NCI-H524 treated with DMSO at 0.1 percent for 48 hours (cell line): ENCODE measurements around the gene TRIM44.
"Not testable (repeated sequence)": the region's sequence is repeated elsewhere in the genome, so short reads cannot be mapped to it uniquely, and the experiment has no call there.

Source experiments
- DNase-seq: peaks from one replicate; lab custom pipeline; 2025; lab: John Stamatoyannopoulos, UW

The TRIM44 gene

DNA sequence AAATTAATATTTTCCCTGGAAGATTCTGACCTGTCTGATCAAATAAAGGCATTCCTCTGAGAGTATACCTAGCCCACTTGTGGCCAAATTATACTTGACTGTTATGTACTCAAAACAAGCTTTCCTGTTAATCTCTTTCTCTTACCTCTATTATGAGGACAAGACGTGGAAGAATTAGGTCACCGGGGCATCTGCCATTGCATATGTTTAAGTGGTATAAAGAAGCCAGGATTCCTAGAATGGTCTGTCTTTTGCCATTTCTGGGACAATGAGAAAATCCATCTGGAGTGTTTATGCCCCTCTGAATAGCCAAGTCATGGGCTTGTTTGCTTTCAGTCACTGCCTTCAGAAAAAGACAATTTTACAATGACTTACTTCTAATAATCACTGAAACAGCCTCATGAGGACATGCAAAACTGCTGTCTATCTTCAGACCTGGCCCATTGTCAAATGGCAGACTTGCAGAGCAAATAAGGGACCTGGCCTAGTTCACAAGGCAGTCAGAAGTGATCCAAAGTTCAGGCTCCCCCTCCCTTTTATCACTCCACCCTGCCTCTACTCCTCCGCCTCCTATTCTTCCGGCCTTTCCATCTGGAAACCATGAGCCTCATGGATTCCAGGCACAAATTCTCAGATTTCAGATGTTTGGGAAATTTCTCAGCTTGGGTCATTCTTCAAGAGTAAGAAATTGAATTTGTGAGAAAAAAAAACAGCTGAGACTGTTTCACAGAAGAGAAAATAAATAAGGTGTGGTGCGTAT is 153.2 kb downstream of the TRIM44 start:
- peak; percentile 75 for DNase-seq

DNA sequence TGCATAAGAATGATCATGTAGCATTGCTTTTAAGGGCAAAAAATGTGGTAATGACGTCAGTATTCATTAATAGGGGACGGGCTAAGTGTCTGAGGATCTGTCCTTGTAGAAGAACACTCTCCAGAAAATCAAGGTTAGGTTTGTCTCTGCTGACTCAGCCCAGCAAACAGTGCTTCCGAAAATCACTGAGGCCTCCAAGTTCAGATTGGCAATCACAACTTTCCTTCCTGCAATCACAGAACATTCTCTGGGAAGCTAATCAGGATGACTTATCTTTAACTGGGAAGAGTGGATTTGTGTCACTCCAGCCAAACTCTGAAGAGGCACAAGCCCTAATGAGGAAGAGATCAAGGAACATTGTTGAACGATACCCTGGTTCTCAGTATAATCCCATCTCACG is 158.0 kb downstream of the TRIM44 start:
- no peak for DNase-seq

DNA sequence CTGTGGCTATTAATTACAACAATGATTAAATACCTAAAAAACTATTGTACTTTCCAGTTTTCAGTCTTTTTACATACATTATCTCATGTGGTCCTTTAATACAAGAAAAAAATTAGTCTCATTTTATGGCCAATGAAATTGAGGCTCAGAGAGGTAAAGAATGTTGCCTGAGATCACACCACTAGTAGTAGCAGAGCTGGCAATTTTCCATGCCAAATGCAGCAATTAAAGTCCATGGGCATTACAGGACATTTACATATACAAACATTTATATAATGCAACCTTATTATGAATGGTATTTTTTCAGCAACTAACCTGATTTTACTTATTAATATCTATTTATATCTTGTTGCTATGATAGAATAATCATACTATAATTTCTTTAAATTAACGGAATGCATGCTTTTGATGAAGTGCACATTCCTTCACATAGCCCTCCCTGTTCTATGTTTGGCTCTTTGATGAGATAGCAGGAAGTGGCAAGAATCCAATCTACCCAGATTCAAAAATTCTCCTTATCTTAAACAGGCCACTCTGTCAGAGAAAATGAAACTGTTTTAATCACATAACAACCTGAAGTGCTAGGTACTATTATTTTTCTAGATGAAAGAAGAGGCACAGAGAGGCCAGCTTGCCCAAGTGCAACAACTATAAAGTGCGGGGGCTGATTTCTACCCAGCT is 160.4 kb downstream of the TRIM44 start:
- DNase-seq, result no peak

DNA sequence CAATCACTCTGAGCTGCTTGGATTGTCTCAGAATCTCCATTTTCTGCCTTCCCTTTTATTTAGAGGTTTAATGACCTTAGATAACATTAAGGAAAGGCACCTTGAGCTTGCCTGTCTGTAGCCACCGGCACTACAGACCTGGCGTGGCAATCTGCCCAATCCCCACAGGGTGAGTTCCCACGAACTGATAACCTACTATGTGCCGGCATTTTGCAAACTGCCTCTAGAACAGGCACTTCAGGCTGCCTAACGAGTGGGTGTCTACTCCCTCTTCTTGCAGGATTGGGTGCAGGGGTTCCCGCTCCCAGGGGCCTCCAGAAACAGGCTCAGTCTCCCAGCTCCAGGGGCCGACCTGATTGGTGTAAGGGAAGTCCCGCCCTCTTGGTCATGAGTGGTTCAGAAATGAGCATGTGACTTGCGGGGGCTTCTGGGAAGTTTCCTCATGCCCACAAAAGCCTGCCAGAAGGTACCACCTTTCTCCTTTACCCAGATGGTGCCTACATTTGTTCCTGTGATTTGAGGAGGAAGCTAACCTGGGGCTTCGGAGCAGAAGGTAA is 161.2 kb downstream of the TRIM44 start:
- DNase-seq, result no peak

GRCh38 chr11:35825386-35825785 is 162.8 kb downstream of the TRIM44 start:
- DNase-seq, result no peak

DNA sequence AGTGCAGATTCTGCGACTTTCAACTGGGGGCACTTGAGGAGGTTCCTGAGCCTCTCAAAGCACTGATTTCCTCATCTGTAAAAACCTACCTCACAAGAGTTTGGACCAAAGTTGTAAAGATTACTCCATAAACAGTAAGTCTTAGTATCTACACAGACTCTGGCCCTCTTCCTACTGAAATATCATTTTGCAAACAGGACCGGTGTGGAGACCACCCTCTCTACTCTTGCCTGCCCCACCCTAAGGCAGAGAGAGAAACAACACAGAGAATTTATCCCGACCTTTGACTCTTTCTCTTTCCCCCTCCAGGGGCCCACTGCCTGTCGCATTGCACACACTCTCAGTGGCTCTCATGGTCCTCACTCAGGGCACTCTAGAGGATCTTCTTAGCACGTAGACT is 163.4 kb downstream of the TRIM44 start:
- DNase-seq, result no peak

- DNase-seq, result no peak
These were observed 164.4 kb downstream of the TRIM44 start for GRCh38 chr11:35826949-35827348.

DNA sequence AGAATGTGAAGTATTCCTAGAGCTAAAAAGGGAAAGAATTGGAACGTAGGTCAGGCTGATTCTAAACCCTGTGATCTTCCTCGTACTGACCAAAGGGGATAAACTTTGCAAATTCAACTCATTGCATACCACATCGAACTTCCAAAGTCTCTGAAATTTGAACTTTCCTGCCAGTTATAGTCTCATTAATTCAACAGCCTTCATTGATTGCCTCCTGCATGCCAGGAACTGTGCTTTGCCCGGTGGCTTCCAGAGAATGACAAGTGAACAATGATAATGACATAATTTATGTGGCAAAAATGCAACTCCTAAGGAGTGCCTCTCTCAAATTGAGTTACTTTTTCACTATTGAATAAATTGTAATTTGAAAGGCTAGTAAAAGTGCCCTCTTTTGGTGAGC is 173.6 kb downstream of the TRIM44 start:
- no peak for DNase-seq

- no peak for DNase-seq
These were observed 175.5 kb downstream of the TRIM44 start for GRCh38 chr11:35838071-35838470.

DNA sequence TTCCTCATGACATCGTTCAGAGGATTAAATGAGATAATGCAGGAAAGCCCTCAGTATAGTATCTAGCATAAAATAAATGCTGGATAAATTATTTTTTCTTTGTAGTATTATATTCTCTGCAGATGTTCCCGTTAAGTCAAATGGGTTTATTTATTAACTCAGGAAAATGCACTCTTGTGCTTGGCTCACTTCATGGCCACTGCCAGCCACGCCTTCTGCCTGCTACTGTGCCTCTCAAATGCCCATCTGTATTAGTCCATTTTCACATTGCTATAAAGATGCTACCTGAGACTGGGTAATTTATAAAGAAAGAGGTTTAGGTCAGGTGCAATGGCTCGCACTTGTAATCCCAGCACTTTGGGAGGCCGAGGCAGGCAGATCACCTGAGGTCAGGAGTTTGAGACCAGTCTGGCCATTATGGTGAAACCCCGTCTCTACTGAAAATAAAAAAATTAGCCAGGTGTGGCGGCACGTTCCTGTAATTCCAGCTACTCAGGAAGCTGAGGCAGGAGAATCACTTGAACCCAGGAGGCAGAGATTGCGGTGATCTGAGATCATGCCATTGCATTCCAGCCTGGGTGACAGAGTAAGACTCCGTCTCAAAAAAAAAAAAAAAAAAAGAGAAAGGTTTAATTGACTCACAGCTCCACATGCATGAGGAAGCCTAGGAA is 176.3 kb downstream of the TRIM44 start:
- DNase-seq, result not testable (repeated sequence)

DNA sequence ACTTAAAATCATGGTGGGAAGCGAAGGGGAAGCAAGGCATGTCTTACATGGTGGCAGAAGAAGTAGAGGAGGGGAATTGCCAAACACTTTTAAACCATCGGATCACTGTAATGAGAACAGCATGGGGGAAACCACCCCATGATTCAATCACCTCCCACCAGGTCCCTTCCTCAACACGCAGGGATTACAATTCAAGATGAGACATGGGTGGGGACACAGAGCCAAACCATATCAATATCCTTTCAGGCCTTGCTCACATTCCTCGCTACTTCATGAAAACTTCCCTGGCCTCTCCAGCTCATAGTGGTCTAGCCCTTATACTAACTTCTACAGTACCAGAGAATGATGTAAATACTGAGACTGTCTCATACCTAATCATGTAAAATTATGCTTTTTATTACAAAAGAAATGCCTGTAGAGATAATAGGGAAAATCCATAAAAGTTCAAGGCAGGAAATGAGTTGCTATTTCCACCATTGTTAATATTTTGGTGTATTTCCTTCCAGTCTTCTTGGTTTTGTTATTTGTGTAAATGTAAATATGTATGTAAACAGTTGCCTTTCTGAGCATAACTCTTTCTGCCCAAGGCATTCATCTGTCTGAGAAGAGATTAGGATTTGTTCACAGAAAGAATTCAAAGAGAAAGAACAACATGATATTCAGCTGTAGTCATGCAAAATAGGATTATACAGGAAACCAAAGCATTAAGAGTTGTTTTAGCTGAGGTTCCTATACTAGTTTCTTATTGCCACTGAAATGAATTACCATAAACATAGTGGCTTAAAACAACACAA is 177.0 kb downstream of the TRIM44 start:
- DNase-seq, result no peak

DNA sequence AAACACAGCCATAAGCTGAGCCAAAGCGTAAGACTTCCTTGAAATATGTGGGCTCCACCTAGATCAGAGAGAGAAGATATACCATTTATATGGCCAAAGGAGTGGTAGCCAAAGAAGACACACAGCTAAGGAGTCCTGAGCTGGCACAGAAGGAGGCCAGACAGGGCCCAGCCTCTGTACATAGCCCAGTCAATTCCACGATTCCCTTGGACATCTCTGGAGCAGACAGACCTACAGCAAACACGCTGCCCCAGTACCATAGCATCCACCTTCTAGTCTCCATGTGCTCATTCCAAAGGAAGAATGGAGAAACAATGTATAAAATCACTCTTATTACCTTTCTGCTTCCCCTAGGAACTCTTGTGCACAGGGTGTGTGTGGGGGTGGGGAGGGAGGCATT is 179.2 kb downstream of the TRIM44 start:
- DNase-seq, result no peak

DNA sequence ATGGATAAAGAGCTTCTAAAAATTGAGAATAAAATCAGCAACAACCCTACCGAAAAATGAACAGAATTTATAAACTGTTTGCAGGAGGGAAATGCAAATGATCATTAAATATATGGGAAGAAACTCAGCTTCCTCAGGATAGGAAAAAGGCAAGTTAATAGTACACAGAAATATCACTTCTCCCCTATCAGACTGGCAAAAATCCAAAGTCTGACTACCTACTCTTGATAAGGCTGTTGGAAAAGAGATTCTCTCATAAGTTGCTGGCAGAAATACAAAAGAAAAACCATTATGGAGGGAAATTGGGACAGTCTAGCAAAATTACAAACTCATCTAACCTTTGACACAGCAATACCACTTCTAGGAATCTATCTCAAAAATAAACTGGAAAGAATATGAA is 180.4 kb downstream of the TRIM44 start:
- DNase-seq, result no peak

- no peak for DNase-seq
These were observed 182.0 kb downstream of the TRIM44 start for GRCh38 chr11:35844579-35844978.

GRCh38 chr11:35845860-35846259 is 183.3 kb downstream of the TRIM44 start:
- DNase-seq, result no peak

- no peak for DNase-seq
These were observed 184.3 kb downstream of the TRIM44 start for GRCh38 chr11:35846874-35847273.

DNA sequence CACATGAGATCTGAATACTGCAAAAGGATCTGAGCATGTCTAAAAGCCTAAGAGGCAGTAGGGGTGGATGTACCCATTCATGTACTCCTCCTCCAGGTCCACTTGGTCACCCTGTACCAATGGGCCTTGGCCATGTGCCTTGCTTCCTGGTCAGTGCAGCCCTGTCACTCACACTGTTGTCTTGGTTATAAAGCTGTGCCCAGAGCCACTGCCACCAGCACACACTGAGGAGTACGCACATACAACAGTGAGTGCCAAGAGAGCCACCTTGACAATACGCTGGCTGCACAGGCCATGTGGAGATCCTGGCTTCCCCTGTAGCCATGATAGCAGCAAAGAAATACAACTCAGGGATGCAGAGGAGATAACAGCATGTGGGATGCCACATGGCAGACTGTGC is 184.9 kb downstream of the TRIM44 start:
- no peak for DNase-seq

DNA sequence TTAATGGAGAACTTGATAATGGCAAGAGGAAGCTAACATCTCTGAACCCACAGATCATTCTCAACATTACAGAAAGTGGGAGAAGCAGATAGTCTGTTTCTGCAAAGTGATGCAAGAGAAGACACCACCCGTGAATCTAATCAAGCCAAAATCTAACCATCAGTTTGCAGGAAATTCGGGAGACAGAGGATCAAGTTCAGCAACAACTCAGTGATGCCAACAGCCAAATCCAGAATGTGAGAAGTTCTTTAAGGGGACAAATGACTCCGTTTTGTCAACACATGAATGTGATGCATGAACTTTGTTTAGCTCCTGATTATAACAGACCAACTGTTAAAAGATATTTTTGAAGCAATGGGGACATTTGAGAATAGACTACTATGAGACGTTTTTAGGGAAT is 186.0 kb downstream of the TRIM44 start:
- no peak for DNase-seq

- no peak for DNase-seq
These were observed 187.6 kb downstream of the TRIM44 start for GRCh38 chr11:35850191-35850590.

DNA sequence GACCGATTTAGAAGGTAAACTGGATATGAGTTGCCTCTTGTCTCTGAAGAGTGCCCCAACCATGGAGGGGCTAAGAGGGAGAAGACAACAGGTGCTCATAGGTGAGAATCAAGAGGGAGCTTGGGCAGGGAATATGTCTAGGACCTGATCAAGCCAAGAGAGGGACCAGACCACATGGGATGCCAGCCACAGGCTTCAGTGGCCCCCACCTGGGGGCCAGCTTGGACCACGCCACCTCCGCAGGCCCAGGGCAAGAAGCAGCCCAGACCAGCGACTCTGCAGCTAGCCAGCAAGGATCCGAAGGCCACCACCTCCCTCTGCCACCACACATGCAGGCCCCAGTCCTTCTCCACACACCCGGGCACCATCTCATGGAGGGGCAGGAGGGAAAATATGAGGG is 188.8 kb downstream of the TRIM44 start:
- DNase-seq, result no peak

DNA sequence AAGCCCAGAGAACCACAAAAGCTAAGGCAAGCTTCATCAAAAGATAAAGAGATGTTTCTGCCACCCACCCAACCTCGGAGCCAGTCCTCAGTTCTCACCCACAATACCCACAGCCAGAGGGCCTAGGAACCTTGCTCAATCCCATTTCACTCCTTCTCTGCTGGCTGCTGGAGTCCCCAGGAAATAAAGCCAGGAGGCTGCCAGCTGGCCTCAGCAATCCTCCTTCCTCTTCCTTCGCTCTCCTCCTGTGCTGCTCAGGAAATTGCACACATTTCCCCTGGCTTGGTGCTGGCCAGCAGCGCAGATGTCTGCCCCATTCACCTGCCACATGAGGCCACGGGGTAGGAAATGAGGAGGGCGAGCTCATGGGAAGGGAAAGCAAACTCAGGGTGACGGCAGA is 189.5 kb downstream of the TRIM44 start:
- peak; percentile 25 for DNase-seq

- peak; percentile 91 for DNase-seq
These were observed 191.4 kb downstream of the TRIM44 start for GRCh38 chr11:35853971-35854370.
